K562 (cell line): ENCODE results near the gene GXYLT2. TPM values are rescaled to one million over a fixed set of nuclear protein-coding genes. Genes with fewer than 3 reads are reported as not detected.

Experiments
- FOXA1 ChIP-seq: fragments of 450-650 bp; IDR thresholded peaks from 2 replicates; pipeline ENCODE4 v1.6.1; 2016; ENCODE audit warnings: mild to moderate bottlenecking, borderline replicate concordance
- KAT7 ChIP-seq: sonication (generic); formaldehyde crosslinking; IDR thresholded peaks from 2 replicates; pipeline ENCODE4 v1.8.0; 2022; ENCODE audit warnings: missing genetic modification reagents, mild to moderate bottlenecking, borderline replicate concordance
- LARP7 ChIP-seq: fragments of 450-650 bp; IDR thresholded peaks from 2 replicates; pipeline ENCODE4 v1.6.1; 2016
- MAFF ChIP-seq: IDR thresholded peaks from 2 replicates; pipeline ENCODE4 v1.6.1; 2012; ENCODE audit warnings: low read length, improper control_type of control experiment
- PHB ChIP-seq: fragments of 250-450 bp; sonication (Bioruptor Pico); IDR thresholded peaks from 2 replicates; pipeline ENCODE4 v1.5.0; 2021
- RBM15 ChIP-seq: fragments of 200-400 bp; formaldehyde crosslinking; IDR thresholded peaks from 2 replicates; pipeline ENCODE4 v1.6.1; 2018; ENCODE audit warnings: mild to moderate bottlenecking, low read length, moderate library complexity; ENCODE audit not compliant: insufficient read depth
- SMAD3 ChIP-seq: fragments of 450-650 bp; formaldehyde crosslinking; conservative IDR thresholded peaks from 2 replicates; pipeline ENCODE4 v1.4.0; 2020; ENCODE audit warnings: mild to moderate bottlenecking
- SMAD4 ChIP-seq: fragments of 250-450 bp; sonication (Bioruptor Pico); conservative IDR thresholded peaks from 2 replicates; pipeline ENCODE4 v1.8.0; 2021; ENCODE audit warnings: inconsistent platforms, mild to moderate bottlenecking, moderate library complexity
- TEAD1 ChIP-seq, 2 experiments: fragments of 450-650 bp in 1 of 2; sonication (generic) in 1 of 2; formaldehyde crosslinking; IDR thresholded peaks; 2 replicates each; pipeline versions ENCODE4 v1.4.0 to v1.8.0; 2020 to 2022; ENCODE audit warnings: mild to moderate bottlenecking in 2 of 2, missing genetic modification reagents in 1 of 2
- TEAD4 ChIP-seq, 2 experiments: sonication (generic) in 1 of 2; formaldehyde crosslinking in 1 of 2; IDR thresholded peaks; 2 replicates each; pipeline versions ENCODE4 v1.6.1 to v1.8.0; 2012 to 2022; ENCODE audit warnings: borderline replicate concordance in 1 of 2, inconsistent platforms in 1 of 2, low read length in 1 of 2, mild to moderate bottlenecking in 1 of 2, missing genetic modification reagents in 1 of 2
- U2AF1 ChIP-seq: fragments of 200-400 bp; formaldehyde crosslinking; optimal IDR thresholded peaks from 2 replicates; pipeline ENCODE3; 2017; ENCODE audit warnings: mild to moderate bottlenecking, low read depth, low read length, moderate library complexity
- ZNF23 ChIP-seq: fragments of 250-450 bp; sonication (Bioruptor Pico); IDR thresholded peaks from 2 replicates; pipeline ENCODE4 v1.4.0; 2020; ENCODE audit warnings: mild to moderate bottlenecking
- ZNF431 ChIP-seq: sonication (generic); formaldehyde crosslinking; IDR thresholded peaks from 2 replicates; pipeline ENCODE4 v1.8.0; 2022; ENCODE audit warnings: mild to moderate bottlenecking, missing genetic modification reagents
- ZNF592 ChIP-seq: fragments of 450-650 bp; IDR thresholded peaks from 2 replicates; pipeline ENCODE4 v1.6.1; 2017; ENCODE audit warnings: antibody characterized with exemption, mild to moderate bottlenecking
- ZNF696 ChIP-seq: fragments of 250-450 bp; sonication (Bioruptor Pico); conservative IDR thresholded peaks from 2 replicates; pipeline ENCODE4 v1.4.0; 2020; ENCODE audit warnings: mild to moderate bottlenecking, moderate library complexity
- polyA plus RNA-seq, 8 experiments: library from polyadenylated mRNA; depleted of rRNA in 4 of 8; stranded (reverse) in 5 of 8; unstranded in 3 of 8; fragments of >200 nt; fragmentation: Nextera tagmentation in 2 of 8; fragmentation: Illumina TruSeq in 1 of 8; extraction: Ambion mirVana in 2 of 8; extraction: Trizol in 1 of 8; gene quantifications; 2 replicates each; pipeline versions ENCODE4 v1.2.1 to v1.2.3, GENCODE V29; 2011 to 2014; ENCODE audit warnings: inconsistent platforms in 1 of 8, missing spikeins in 1 of 8
- total RNA-seq, 7 experiments: library from RNA; depleted of rRNA in 6 of 7; stranded (reverse); fragments of >200 nt in 6 of 7; fragmentation: Illumina TruSeq in 2 of 7; extraction: Trizol in 2 of 7; gene quantifications; 2 replicates each; pipeline versions ENCODE4 v1.2.1 to v1.2.3, GENCODE V29; 2011 to 2021; ENCODE audit warnings: low replicate concordance in 1 of 7
- TF ChIP-seq, protein P1 (sequence below): fragments of 250-450 bp; sonication (Bioruptor Pico); IDR thresholded peaks from 2 replicates; pipeline ENCODE4 v1.8.0; 2022; ENCODE audit warnings: moderate library complexity, mild to moderate bottlenecking, inconsistent platforms
- TF ChIP-seq, protein P2 (sequence below), 2 experiments: fragments of 150-350 bp in 1 of 2; IDR thresholded peaks; 2 replicates each; pipeline ENCODE4 v1.6.1; 2012 to 2016; ENCODE audit warnings: low read depth in 2 of 2, low read length in 2 of 2, mild to moderate bottlenecking in 1 of 2, moderate library complexity in 1 of 2
- TF ChIP-seq, protein P3 (sequence below): fragments of 250-450 bp; sonication (Bioruptor Pico); IDR thresholded peaks from 2 replicates; pipeline ENCODE4 v1.4.0; 2020; ENCODE audit warnings: mild to moderate bottlenecking, moderate library complexity

Gene GXYLT2
- total and polyA plus RNA-seq, 9 of the 15 experiments (the other 6 are each of a cell fraction or from before 2014, with no cell fraction given): 0.71 to 6.0 (median 3.3) TPM

DNA sequence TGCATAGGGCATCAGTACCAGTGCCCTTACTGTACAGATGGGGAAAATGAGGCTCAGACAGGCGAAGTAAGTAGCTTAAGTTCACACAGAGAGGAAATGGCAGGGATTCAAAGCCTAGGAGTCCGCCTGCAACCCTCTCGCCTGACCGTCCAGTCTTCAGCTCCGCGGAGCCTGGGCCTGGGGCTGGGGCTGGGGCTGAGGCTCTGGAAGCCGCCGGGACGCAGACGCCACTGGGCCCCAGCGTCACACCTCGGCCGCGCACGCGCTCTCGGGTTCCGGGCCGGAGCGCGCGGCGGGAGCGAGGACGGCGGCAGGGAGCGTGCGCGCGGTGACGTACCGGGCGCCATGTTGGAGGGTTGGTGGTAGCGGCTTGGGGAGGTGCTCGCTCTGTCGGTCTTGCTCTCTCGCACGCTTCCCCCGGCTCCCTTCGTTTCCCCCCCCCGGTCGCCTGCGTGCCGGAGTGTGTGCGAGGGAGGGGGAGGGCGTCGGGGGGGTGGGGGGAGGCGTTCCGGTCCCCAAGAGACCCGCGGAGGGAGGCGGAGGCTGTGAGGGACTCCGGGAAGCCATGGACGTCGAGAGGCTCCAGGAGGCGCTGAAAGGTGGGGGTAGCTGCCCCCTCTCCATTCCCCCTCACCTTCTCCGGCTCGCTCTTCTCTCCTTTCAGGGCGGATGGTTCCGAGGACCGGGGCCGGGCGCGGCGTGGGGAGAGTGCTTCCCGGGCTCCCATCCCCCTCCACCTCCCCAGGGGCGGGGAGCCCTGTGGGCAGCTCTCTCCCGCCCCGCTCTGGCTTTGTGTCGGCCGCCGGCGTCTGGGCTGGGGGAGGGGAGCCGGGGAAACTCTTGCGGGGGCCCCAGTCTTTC is 108.9 kb downstream of the GXYLT2 start, which contains the start of gene PPP4R2 (continued):
- TF ChIP-seq, protein P1, sequence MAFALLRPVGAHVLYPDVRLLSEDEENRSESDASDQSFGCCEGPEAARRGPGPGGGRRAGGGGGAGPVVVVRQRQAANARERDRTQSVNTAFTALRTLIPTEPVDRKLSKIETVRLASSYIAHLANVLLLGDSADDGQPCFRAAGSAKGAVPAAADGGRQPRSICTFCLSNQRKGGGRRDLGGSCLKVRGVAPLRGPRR (CRISPR knock-in tag): no peak
- TF ChIP-seq SMAD3 (no peak), RBM15 (no peak), LARP7 (no peak), U2AF1 (no peak), MAFF (no peak), KAT7 (CRISPR knock-in tag) (no peak), TEAD4 (IDR thresholded peaks at IDR 0.05; ENCODE audit: low read length) (no peak), TEAD4 (CRISPR knock-in tag; IDR thresholded peaks at IDR 0.05; ENCODE audit: borderline replicate concordance) (no peak), ZNF431 (no peak), ZNF696 (CRISPR knock-in tag) (no peak), ZNF23 (no peak), PHB (CRISPR knock-in tag) (no peak), ZNF592 (peak; percentile 69), SMAD4 (CRISPR knock-in tag) (0 out of 2 replicates have a peak, but pooled peaks have one; percentile 32), TEAD1 (CRISPR knock-in tag; IDR thresholded peaks at IDR 0.05) (no peak), FOXA1 (no peak)
- TF ChIP-seq, protein P2, sequence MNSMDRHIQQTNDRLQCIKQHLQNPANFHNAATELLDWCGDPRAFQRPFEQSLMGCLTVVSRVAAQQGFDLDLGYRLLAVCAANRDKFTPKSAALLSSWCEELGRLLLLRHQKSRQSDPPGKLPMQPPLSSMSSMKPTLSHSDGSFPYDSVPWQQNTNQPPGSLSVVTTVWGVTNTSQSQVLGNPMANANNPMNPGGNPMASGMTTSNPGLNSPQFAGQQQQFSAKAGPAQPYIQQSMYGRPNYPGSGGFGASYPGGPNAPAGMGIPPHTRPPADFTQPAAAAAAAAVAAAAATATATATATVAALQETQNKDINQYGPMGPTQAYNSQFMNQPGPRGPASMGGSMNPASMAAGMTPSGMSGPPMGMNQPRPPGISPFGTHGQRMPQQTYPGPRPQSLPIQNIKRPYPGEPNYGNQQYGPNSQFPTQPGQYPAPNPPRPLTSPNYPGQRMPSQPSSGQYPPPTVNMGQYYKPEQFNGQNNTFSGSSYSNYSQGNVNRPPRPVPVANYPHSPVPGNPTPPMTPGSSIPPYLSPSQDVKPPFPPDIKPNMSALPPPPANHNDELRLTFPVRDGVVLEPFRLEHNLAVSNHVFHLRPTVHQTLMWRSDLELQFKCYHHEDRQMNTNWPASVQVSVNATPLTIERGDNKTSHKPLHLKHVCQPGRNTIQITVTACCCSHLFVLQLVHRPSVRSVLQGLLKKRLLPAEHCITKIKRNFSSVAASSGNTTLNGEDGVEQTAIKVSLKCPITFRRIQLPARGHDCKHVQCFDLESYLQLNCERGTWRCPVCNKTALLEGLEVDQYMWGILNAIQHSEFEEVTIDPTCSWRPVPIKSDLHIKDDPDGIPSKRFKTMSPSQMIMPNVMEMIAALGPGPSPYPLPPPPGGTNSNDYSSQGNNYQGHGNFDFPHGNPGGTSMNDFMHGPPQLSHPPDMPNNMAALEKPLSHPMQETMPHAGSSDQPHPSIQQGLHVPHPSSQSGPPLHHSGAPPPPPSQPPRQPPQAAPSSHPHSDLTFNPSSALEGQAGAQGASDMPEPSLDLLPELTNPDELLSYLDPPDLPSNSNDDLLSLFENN (IDR thresholded peaks at IDR 0.05; ENCODE audit: low read depth in 2 of 2, low read length in 2 of 2): no peak
- TF ChIP-seq, protein P3, sequence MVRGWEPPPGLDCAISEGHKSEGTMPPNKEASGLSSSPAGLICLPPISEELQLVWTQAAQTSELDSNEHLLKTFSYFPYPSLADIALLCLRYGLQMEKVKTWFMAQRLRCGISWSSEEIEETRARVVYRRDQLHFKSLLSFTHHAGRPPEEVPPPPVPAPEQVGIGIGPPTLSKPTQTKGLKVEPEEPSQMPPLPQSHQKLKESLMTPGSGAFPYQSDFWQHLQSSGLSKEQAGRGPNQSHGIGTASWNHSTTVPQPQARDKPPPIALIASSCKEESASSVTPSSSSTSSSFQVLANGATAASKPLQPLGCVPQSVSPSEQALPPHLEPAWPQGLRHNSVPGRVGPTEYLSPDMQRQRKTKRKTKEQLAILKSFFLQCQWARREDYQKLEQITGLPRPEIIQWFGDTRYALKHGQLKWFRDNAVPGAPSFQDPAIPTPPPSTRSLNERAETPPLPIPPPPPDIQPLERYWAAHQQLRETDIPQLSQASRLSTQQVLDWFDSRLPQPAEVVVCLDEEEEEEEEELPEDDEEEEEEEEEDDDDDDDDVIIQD (CRISPR knock-in tag): no peak
